Measurements from ENCODE around the gene RRAS2. TPM values are rescaled to one million over a fixed set of nuclear protein-coding genes. Genes with fewer than 3 reads are reported as not detected.

RRAS2 gene
- total and polyA plus RNA-seq, 2 of the 4 experiments (the other 2 are of a cell fraction) = 85.5 to 106 TPM

GRCh38 chr11:14228356-14228755 lies 130.6 kb downstream of the RRAS2 start:
- Histone ChIP-seq H3K4me2 (ENCODE audit: low read depth, low read length) (no peak overlapping the region), H3K56ac (ENCODE audit: extremely low read depth, insufficient read depth, low read length) (no peak overlapping the region), H4K5ac (ENCODE audit: low read depth, low read length) (no peak overlapping the region), H3K4me1 (ENCODE audit: control insufficient read depth, insufficient read depth, low read length) (no peaks in the 10 kb centered on the region), H3K9ac (ENCODE audit: low read depth, low read length) (no peak overlapping the region), H3K27ac (ENCODE audit: insufficient read depth, low read length) (no peak overlapping the region), H3K27me3 (ENCODE audit: control insufficient read depth, insufficient read depth, low read length) (peaks cover 27% of the 10 kb centered on the region), H2BK20ac (ENCODE audit: low read depth, low read length) (no peak overlapping the region), H2AK9ac (replicated peaks; ENCODE audit: low read depth, low read length, poor library complexity) (no peak overlapping the region), H3K4me3 (ENCODE audit: insufficient read depth, low read depth, low read length) (no peak overlapping the region), H4K91ac (ENCODE audit: insufficient read depth, low read depth, low read length) (no peak overlapping the region), H2BK5ac (ENCODE audit: low read depth, low read length, poor library complexity, severe bottlenecking) (no peak overlapping the region), H3K9me3 (ENCODE audit: control insufficient read depth, insufficient read depth, low read length) (no peaks in the 10 kb centered on the region; the same call in 1 of the 2 replicates), H3K79me1 (ENCODE audit: low read depth in 1 of 2, low read length in 2 of 2) (no peaks in the 10 kb centered on the region), H3K36me3 (ENCODE audit: control insufficient read depth, insufficient read depth, low read length) (no peaks in the 10 kb centered on the region), H3K23ac (ENCODE audit: low read depth, low read length) (no peak overlapping the region), H2BK15ac (ENCODE audit: low read depth, low read length) (no peak overlapping the region), H4K20me1 (ENCODE audit: insufficient read depth, low read length) (no peaks in the 10 kb centered on the region), H3K14ac (replicated peaks; ENCODE audit: low read depth, low read length) (no peak overlapping the region), H2AK5ac (ENCODE audit: low read depth, low read length) (no peak overlapping the region), H3K9me1 (ENCODE audit: insufficient read depth, low read length) (no peaks in the 10 kb centered on the region), H2BK120ac (ENCODE audit: low read depth, low read length) (no peak overlapping the region), H3K18ac (ENCODE audit: low read depth, low read length) (no peak overlapping the region), H2AFZ (replicated peaks; ENCODE audit: low read length, poor library complexity) (no peak overlapping the region), H4K8ac (ENCODE audit: low read depth in 2 of 2, low read length in 2 of 2) (no peak overlapping the region), H3K4ac (ENCODE audit: low read depth, low read length) (no peak overlapping the region)
- dilution Hi-C loops (cut with HindIII; ENCODE audit: low sequenced_read_pairs, unreplicated experiment) = no loop called here
- WGBS, 2 experiments (ENCODE audit: extremely low coverage in 2 of 2, insufficient read length in 1 of 2) = no CpG with 5 or more reads among the region's 2 CpGs
- ATAC-seq (ENCODE audit: low read depth) (no peak), DNase-seq (no peak)
- CTCF ChIA-PET = no interaction called here
- no TSS peak for BruUV-seq (replicated peaks)
- no peak for TF ChIP-seq CHD1 (IDR thresholded peaks at IDR 0.05; ENCODE audit: low read depth, low read length)
- TF ChIP-seq SMC3 (IDR thresholded peaks at IDR 0.05; ENCODE audit: low read depth, low read length) = no peak
- no peak for TF ChIP-seq RFX5 (IDR thresholded peaks at IDR 0.05; ENCODE audit: low read depth, low read length)
- TF ChIP-seq NFE2L2 (IDR thresholded peaks at IDR 0.05; ENCODE audit: low read depth, low read length) = no peak
- no peak for TF ChIP-seq MXI1 (IDR thresholded peaks at IDR 0.05; ENCODE audit: borderline replicate concordance, low read depth, low read length)
- TF ChIP-seq POLR2A (IDR thresholded peaks at IDR 0.05; ENCODE audit: low read depth, low read length) = no peak
- TF ChIP-seq, protein P1, sequence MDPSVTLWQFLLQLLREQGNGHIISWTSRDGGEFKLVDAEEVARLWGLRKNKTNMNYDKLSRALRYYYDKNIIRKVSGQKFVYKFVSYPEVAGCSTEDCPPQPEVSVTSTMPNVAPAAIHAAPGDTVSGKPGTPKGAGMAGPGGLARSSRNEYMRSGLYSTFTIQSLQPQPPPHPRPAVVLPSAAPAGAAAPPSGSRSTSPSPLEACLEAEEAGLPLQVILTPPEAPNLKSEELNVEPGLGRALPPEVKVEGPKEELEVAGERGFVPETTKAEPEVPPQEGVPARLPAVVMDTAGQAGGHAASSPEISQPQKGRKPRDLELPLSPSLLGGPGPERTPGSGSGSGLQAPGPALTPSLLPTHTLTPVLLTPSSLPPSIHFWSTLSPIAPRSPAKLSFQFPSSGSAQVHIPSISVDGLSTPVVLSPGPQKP (IDR thresholded peaks at IDR 0.05; ENCODE audit: borderline replicate concordance, low read depth, low read length) = no peak
- intact Hi-C loops (cut with micrococcal nuclease) = no loop called here
- in situ Hi-C loops (cut with MboI; ENCODE audit: low sequenced_read_pairs) = no loop called here
- POLR2A ChIA-PET (ENCODE audit: unreplicated experiment) = no interaction called here

Other genes starting within 250 kb of the RRAS2 start
- 341 and 415 TPM in 2 replicates for gene COPB1, start 140.6 kb upstream of the RRAS2 start, total RNA-seq (2012; rRNA removed)
- gene COPB1, start 140.6 kb upstream of the RRAS2 start, polyA plus RNA-seq (2012; rRNA removed) = 126 and 136 TPM in 2 replicates
- gene PSMA1, start 161.2 kb upstream of the RRAS2 start, total RNA-seq (2012; rRNA removed) = 194 and 219 TPM in 2 replicates
- 159 and 179 TPM in 2 replicates for gene PSMA1, start 161.2 kb upstream of the RRAS2 start, polyA plus RNA-seq (2012; rRNA removed)